ENCODE data around the gene SHC2. TPM values are rescaled to one million over a fixed set of nuclear protein-coding genes. Genes with fewer than 3 reads are reported as not detected.

Gene SHC2
- total and polyA plus RNA-seq, 2 experiments from 2014 or later: 2.2 to 4.6 TPM

DNA sequence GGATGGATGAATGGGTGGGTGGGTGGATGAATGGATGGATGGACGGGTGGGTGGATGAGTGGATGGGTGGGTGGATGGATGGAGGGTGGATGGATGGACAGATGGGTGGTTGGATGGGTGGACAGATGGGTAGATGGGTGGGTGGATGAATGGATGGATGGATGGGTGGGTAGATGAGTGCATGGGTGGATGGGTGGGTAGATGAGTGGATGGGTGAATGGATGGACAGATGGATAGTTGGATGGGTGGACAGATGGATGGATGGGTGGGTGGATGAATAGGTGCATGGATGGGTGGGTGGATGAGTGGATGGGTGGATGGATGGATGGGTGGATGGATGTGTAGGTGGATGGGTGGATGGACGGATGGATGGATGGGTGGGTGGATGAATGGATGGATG lies 17.8 kb downstream of the SHC2 start:
- Histone ChIP-seq H3K9me2 (ENCODE audit: insufficient read depth) (no peaks in the 10 kb centered on the region), H4K20me1 (replicated peaks; ENCODE audit: insufficient read depth) (no peaks in the 10 kb centered on the region), H3K79me2 (replicated peaks; ENCODE audit: insufficient read depth) (no peaks in the 10 kb centered on the region), H3K27ac (ENCODE audit: low read depth) (no peak overlapping the region), H3K27me3 (ENCODE audit: insufficient read depth) (no peaks in the 10 kb centered on the region), H2AFZ (no peak overlapping the region), H3F3A (replicated peaks; ENCODE audit: low read depth) (no peaks in the 10 kb centered on the region), H3K36me3 (ENCODE audit: insufficient read depth) (no peaks in the 10 kb centered on the region), H3K4me3 (no peak overlapping the region), H3K4me1 (ENCODE audit: insufficient read depth) (no peaks in the 10 kb centered on the region; the same call in 1 of the 2 replicates), H3K4me2 (no peak overlapping the region)
- Mint-ChIP-seq H3K27me3 (ENCODE audit: insufficient read depth, low read depth, poor library complexity) (peaks cover 13% of the 10 kb centered on the region), H3K36me3 (ENCODE audit: low read depth) (no peaks in the 10 kb centered on the region), H3K9me3 (peaks cover 10% of the 10 kb centered on the region), H3K4me1 (peaks cover 7% of the 10 kb centered on the region), H3K27ac (no peak overlapping the region), H3K4me3 (no peak overlapping the region)
- no peak for DNase-seq (ENCODE audit: low spot score)
- TF ChIP-seq ZNF331 (CRISPR knock-in tag; IDR thresholded peaks at IDR 0.05; ENCODE audit: low read depth) (no peak), ZNF114 (CRISPR knock-in tag; IDR thresholded peaks at IDR 0.05) (no peak), CREB1 (CRISPR knock-in tag; IDR thresholded peaks at IDR 0.05; ENCODE audit: low read depth) (no peak), JUNB (IDR thresholded peaks at IDR 0.05; ENCODE audit: unreplicated experiment) (no peak), POLR2AphosphoS5 (IDR thresholded peaks at IDR 0.05; ENCODE audit: low read depth) (no peak), EZH2phosphoT487 (IDR thresholded peaks at IDR 0.05; ENCODE audit: unreplicated experiment) (no peak), NANOG (IDR thresholded peaks at IDR 0.05; ENCODE audit: borderline replicate concordance) (no peak), STAT1 (IDR thresholded peaks at IDR 0.05; ENCODE audit: unreplicated experiment) (no peak), EZH2 (IDR thresholded peaks at IDR 0.05; ENCODE audit: low read depth, unreplicated experiment) (no peak)
- TF ChIP-seq, protein P1, sequence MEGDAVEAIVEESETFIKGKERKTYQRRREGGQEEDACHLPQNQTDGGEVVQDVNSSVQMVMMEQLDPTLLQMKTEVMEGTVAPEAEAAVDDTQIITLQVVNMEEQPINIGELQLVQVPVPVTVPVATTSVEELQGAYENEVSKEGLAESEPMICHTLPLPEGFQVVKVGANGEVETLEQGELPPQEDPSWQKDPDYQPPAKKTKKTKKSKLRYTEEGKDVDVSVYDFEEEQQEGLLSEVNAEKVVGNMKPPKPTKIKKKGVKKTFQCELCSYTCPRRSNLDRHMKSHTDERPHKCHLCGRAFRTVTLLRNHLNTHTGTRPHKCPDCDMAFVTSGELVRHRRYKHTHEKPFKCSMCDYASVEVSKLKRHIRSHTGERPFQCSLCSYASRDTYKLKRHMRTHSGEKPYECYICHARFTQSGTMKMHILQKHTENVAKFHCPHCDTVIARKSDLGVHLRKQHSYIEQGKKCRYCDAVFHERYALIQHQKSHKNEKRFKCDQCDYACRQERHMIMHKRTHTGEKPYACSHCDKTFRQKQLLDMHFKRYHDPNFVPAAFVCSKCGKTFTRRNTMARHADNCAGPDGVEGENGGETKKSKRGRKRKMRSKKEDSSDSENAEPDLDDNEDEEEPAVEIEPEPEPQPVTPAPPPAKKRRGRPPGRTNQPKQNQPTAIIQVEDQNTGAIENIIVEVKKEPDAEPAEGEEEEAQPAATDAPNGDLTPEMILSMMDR (conservative IDR thresholded peaks at IDR 0.05; ENCODE audit: low read depth in 2 of 2): no peak
- TF ChIP-seq, protein P2, sequence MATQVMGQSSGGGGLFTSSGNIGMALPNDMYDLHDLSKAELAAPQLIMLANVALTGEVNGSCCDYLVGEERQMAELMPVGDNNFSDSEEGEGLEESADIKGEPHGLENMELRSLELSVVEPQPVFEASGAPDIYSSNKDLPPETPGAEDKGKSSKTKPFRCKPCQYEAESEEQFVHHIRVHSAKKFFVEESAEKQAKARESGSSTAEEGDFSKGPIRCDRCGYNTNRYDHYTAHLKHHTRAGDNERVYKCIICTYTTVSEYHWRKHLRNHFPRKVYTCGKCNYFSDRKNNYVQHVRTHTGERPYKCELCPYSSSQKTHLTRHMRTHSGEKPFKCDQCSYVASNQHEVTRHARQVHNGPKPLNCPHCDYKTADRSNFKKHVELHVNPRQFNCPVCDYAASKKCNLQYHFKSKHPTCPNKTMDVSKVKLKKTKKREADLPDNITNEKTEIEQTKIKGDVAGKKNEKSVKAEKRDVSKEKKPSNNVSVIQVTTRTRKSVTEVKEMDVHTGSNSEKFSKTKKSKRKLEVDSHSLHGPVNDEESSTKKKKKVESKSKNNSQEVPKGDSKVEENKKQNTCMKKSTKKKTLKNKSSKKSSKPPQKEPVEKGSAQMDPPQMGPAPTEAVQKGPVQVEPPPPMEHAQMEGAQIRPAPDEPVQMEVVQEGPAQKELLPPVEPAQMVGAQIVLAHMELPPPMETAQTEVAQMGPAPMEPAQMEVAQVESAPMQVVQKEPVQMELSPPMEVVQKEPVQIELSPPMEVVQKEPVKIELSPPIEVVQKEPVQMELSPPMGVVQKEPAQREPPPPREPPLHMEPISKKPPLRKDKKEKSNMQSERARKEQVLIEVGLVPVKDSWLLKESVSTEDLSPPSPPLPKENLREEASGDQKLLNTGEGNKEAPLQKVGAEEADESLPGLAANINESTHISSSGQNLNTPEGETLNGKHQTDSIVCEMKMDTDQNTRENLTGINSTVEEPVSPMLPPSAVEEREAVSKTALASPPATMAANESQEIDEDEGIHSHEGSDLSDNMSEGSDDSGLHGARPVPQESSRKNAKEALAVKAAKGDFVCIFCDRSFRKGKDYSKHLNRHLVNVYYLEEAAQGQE (IDR thresholded peaks at IDR 0.05; ENCODE audit: unreplicated experiment): no peak
- TF ChIP-seq, protein P3, sequence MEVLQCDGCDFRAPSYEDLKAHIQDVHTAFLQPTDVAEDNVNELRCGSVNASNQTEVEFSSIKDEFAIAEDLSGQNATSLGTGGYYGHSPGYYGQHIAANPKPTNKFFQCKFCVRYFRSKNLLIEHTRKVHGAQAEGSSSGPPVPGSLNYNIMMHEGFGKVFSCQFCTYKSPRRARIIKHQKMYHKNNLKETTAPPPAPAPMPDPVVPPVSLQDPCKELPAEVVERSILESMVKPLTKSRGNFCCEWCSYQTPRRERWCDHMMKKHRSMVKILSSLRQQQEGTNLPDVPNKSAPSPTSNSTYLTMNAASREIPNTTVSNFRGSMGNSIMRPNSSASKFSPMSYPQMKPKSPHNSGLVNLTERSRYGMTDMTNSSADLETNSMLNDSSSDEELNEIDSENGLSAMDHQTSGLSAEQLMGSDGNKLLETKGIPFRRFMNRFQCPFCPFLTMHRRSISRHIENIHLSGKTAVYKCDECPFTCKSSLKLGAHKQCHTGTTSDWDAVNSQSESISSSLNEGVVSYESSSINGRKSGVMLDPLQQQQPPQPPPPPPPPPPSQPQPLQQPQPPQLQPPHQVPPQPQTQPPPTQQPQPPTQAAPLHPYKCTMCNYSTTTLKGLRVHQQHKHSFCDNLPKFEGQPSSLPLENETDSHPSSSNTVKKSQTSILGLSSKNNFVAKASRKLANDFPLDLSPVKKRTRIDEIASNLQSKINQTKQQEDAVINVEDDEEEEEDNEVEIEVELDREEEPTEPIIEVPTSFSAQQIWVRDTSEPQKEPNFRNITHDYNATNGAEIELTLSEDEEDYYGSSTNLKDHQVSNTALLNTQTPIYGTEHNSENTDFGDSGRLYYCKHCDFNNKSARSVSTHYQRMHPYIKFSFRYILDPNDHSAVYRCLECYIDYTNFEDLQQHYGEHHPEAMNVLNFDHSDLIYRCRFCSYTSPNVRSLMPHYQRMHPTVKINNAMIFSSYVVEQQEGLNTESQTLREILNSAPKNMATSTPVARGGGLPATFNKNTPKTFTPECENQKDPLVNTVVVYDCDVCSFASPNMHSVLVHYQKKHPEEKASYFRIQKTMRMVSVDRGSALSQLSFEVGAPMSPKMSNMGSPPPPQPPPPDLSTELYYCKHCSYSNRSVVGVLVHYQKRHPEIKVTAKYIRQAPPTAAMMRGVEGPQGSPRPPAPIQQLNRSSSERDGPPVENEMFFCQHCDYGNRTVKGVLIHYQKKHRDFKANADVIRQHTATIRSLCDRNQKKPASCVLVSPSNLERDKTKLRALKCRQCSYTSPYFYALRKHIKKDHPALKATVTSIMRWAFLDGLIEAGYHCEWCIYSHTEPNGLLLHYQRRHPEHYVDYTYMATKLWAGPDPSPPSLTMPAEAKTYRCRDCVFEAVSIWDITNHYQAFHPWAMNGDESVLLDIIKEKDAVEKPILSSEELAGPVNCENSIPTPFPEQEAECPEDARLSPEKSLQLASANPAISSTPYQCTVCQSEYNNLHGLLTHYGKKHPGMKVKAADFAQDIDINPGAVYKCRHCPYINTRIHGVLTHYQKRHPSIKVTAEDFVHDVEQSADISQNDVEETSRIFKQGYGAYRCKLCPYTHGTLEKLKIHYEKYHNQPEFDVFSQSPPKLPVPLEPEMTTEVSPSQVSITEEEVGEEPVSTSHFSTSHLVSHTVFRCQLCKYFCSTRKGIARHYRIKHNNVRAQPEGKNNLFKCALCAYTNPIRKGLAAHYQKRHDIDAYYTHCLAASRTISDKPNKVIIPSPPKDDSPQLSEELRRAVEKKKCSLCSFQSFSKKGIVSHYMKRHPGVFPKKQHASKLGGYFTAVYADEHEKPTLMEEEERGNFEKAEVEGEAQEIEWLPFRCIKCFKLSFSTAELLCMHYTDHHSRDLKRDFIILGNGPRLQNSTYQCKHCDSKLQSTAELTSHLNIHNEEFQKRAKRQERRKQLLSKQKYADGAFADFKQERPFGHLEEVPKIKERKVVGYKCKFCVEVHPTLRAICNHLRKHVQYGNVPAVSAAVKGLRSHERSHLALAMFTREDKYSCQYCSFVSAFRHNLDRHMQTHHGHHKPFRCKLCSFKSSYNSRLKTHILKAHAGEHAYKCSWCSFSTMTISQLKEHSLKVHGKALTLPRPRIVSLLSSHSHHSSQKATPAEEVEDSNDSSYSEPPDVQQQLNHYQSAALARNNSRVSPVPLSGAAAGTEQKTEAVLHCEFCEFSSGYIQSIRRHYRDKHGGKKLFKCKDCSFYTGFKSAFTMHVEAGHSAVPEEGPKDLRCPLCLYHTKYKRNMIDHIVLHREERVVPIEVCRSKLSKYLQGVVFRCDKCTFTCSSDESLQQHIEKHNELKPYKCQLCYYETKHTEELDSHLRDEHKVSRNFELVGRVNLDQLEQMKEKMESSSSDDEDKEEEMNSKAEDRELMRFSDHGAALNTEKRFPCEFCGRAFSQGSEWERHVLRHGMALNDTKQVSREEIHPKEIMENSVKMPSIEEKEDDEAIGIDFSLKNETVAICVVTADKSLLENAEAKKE (CRISPR knock-in tag; IDR thresholded peaks at IDR 0.05): no peak
- TF ChIP-seq, protein P4, sequence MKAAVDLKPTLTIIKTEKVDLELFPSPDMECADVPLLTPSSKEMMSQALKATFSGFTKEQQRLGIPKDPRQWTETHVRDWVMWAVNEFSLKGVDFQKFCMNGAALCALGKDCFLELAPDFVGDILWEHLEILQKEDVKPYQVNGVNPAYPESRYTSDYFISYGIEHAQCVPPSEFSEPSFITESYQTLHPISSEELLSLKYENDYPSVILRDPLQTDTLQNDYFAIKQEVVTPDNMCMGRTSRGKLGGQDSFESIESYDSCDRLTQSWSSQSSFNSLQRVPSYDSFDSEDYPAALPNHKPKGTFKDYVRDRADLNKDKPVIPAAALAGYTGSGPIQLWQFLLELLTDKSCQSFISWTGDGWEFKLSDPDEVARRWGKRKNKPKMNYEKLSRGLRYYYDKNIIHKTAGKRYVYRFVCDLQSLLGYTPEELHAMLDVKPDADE (IDR thresholded peaks at IDR 0.05): no peak
- ATAC-seq: no peak

All from GM23338 (cell line).